Endothelial cell of umbilical vein (primary cell): Measurements from ENCODE around the gene GAS7. TPM values are rescaled to one million over a fixed set of nuclear protein-coding genes. Genes with fewer than 3 reads are reported as not detected.

ENCODE experiments used
- BruUV-seq: library from RNA; stranded (reverse); fragments of 400-500 nt; replicated peaks from 2 replicates; lab custom pipeline; 2021; lab: Mats Ljungman, UMichigan
- CTCF ChIA-PET: fragments of 300-600, 350-600 bp; sonication (Branson Sonifier 250); formaldehyde crosslinking; loops from one replicate; lab custom pipeline; 2021; ENCODE audit warnings: antibody characterized with exemption, inconsistent platforms; lab: Charles Lee
- POLR2A ChIA-PET: fragments of 300-600, 350-600 bp; sonication (Branson Sonifier 250); formaldehyde crosslinking; loops from one replicate; lab custom pipeline; 2021; ENCODE audit warnings: antibody characterized with exemption, inconsistent platforms; lab: Charles Lee
- DNase-seq: peaks from one replicate; pipeline ENCODE4 v3.0.0-alpha.2; 2011; ENCODE audit warnings: low read depth, low spot score
- FAIRE-seq: peaks from 2 replicates; lab custom pipeline; 2011; peaks lifted over from hg19 to GRCh38; lab: Jason Lieb, UNC
- H2AFZ ChIP-seq: 2 replicates; pipeline ENCODE4 v1.6.0; 2012; ENCODE audit warnings: low read depth, low read length, control low read depth, inconsistent platforms
- H3K27ac ChIP-seq: 2 replicates; pipeline ENCODE4 v1.5.1; 2011; ENCODE audit warnings: low read depth, mild to moderate bottlenecking, control low read depth, low read length, moderate library complexity; ENCODE audit not compliant: insufficient read depth
- H3K27me3 ChIP-seq, 2 experiments: 2 replicates each; pipeline versions ENCODE4 v1.6.0 to v1.6.1; 2011; ENCODE audit warnings: low read length in 2 of 2, mixed read lengths in 1 of 2; ENCODE audit not compliant: control insufficient read depth in 2 of 2, insufficient read depth in 2 of 2
- H3K36me3 ChIP-seq, 2 experiments: 2 replicates in 1 of 2; 3 replicates in 1 of 2; pipeline ENCODE4 v1.5.1; 2011; ENCODE audit warnings: low read length in 2 of 2, mild to moderate bottlenecking in 1 of 2, moderate library complexity in 1 of 2; ENCODE audit not compliant: control insufficient read depth in 2 of 2, insufficient read depth in 2 of 2; ENCODE audit errors: extremely low read depth in 1 of 2
- H3K4me1 ChIP-seq: 3 replicates; pipeline ENCODE4 v1.5.1; 2011; ENCODE audit warnings: mild to moderate bottlenecking, low read length; ENCODE audit not compliant: control insufficient read depth, insufficient read depth; ENCODE audit errors: extremely low read depth
- H3K4me2 ChIP-seq: 2 replicates; pipeline ENCODE4 v1.6.1; 2011; ENCODE audit warnings: low read length, control low read depth, mixed read lengths; ENCODE audit not compliant: insufficient read depth
- H3K4me3 ChIP-seq, 3 experiments: fragments of 200-600 bp in 1 of 3; sonication (generic), shearing (Covaris generic) in 1 of 3; replicated peaks in 1 of 3; 2 replicates each; pipeline ENCODE4 v1.5.1; 2011 to 2016; ENCODE audit warnings: control low read depth in 3 of 3, low read length in 3 of 3, mild to moderate bottlenecking in 2 of 3, inconsistent platforms in 1 of 3, low read depth in 1 of 3, moderate library complexity in 1 of 3; ENCODE audit not compliant: insufficient read depth in 1 of 3
- H3K79me2 ChIP-seq: 2 replicates; pipeline ENCODE4 v1.6.0; 2012; ENCODE audit warnings: low read length, inconsistent platforms; ENCODE audit not compliant: control insufficient read depth, insufficient read depth
- H3K9ac ChIP-seq: replicated peaks from 2 replicates; pipeline ENCODE3; 2011; ENCODE audit warnings: low read length, control low read depth; ENCODE audit not compliant: insufficient read depth; ENCODE audit errors: extremely low read depth
- H3K9me1 ChIP-seq: replicated peaks from 3 replicates; pipeline ENCODE4 v1.6.0; 2011; ENCODE audit warnings: mild to moderate bottlenecking, low read length; ENCODE audit not compliant: control insufficient read depth, insufficient read depth; ENCODE audit errors: extremely low read depth
- H3K9me3 ChIP-seq: replicated peaks from 2 replicates; pipeline ENCODE4 v1.5.1; 2012; ENCODE audit warnings: low read length, inconsistent platforms; ENCODE audit not compliant: control insufficient read depth, insufficient read depth
- H4K20me1 ChIP-seq: replicated peaks from 2 replicates; pipeline ENCODE3; 2011; ENCODE audit warnings: mild to moderate bottlenecking, low read length; ENCODE audit not compliant: control insufficient read depth, insufficient read depth; ENCODE audit errors: extremely low read depth
- EZH2 ChIP-seq: IDR thresholded peaks from 2 replicates; pipeline ENCODE4 v1.6.1; 2012; ENCODE audit warnings: borderline replicate concordance, low read depth, mild to moderate bottlenecking, moderate library complexity, low read length, inconsistent platforms; ENCODE audit not compliant: severe bottlenecking
- FOS ChIP-seq: IDR thresholded peaks from 2 replicates; pipeline ENCODE4 v1.6.1; 2011; ENCODE audit warnings: mild to moderate bottlenecking, low read length, moderate library complexity, borderline replicate concordance; ENCODE audit not compliant: insufficient read depth
- GATA2 ChIP-seq: IDR thresholded peaks from 2 replicates; pipeline ENCODE4 v1.7.0; 2011; ENCODE audit warnings: low read depth, mild to moderate bottlenecking, moderate library complexity, mixed read lengths, low read length; ENCODE audit not compliant: insufficient read length, insufficient read depth
- JUN ChIP-seq: IDR thresholded peaks from 2 replicates; pipeline ENCODE4 v1.6.1; 2011; ENCODE audit warnings: borderline replicate concordance, low read depth; ENCODE audit not compliant: insufficient read length, insufficient read depth
- MYC ChIP-seq: IDR thresholded peaks from one replicate; pipeline ENCODE4 v1.6.1; 2011; ENCODE audit warnings: mild to moderate bottlenecking, low read depth, low read length
- POLR2A ChIP-seq: IDR thresholded peaks from 2 replicates; pipeline ENCODE4 v1.6.1; 2012; ENCODE audit warnings: low read depth, mild to moderate bottlenecking, control low read depth, low read length
- POLR2AphosphoS5 ChIP-seq: IDR thresholded peaks from 2 replicates; pipeline ENCODE4 v1.6.1; 2012; ENCODE audit warnings: low read depth, mild to moderate bottlenecking, control low read depth, low read length, moderate library complexity; ENCODE audit not compliant: insufficient read depth
- dilution Hi-C: fragments of 300-500 bp; cut with MboI; formaldehyde crosslinking; loops from one replicate; pipeline ENCODE4 v1.15.0; 2019; ENCODE audit warnings: low sequenced_read_pairs; ENCODE audit not compliant: extremely low pct_ligation_motif_present
- intact Hi-C: fragments of 100-400 bp; cut with micrococcal nuclease; formaldehyde crosslinking; loops from one replicate; pipeline ENCODE4 v1.10.0; 2022
- polyA plus RNA-seq, 4 experiments: library from polyadenylated mRNA; depleted of rRNA in 3 of 4; stranded (reverse) in 3 of 4; unstranded in 1 of 4; fragments of >200 nt; gene quantifications; 2 replicates each; pipeline versions ENCODE4 v1.2.1 to v1.2.3, GENCODE V29; 2011 to 2012; ENCODE audit warnings: missing spikeins in 1 of 4
- total RNA-seq: library from RNA; stranded (reverse); gene quantifications from 2 replicates; pipeline ENCODE4 v1.2.3, GENCODE V29; 2021
- TF ChIP-seq, protein P1 (sequence below): IDR thresholded peaks from 2 replicates; pipeline ENCODE4 v1.6.1; 2011; ENCODE audit not compliant: insufficient read depth, insufficient read length
- TF ChIP-seq, protein P2 (sequence below), 2 donors: IDR thresholded peaks; 1 replicate in 1 of 2; 2 replicates in 1 of 2; pipeline ENCODE4 v1.5.1; 2011; ENCODE audit warnings: low read length in 2 of 2, mild to moderate bottlenecking in 2 of 2, moderate library complexity in 2 of 2, control low read depth in 1 of 2, inconsistent platforms in 1 of 2, low read depth in 1 of 2; ENCODE audit not compliant: insufficient read depth in 1 of 2; ENCODE audit errors: extremely low read depth in 1 of 2

The GAS7 gene
- total and polyA plus RNA-seq, 2 donors (not counting 3 experiments of a cell fraction or from before 2014, with no cell fraction given): not detected

DNA sequence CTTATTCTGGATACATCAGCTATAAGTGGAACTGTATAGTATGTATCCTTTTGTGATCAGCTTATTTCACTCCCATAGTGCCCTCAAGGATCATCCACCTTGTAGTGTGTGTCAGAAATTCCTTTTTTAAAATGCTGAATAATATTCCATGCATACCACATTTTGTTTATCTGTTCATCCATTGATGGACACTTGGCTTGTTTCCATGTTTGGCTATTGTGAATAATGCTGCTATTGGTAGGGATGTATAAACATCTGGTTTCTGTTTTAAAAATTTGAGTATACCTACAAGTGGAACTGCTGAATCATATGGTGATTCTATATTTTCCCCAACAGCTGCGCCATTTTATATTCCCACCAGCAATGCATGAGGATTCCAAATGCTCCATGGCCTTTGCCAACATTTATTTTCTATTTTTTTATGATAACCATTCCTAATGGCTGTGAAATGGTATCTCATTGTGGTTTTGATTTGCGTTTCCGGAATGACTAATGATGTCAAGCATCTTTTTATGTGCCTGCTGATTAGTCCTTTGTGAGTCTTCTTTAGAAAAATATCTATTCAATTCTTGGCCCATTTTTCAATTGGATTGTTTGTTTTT, 304.9 kb downstream of the GAS7 start:
- dilution Hi-C loops: no loop called here
- no peak for FAIRE-seq
- intact Hi-C loops: no loop called here
- H3K27me3 ChIP-seq: no peaks in the 10 kb centered on the region
- no peaks in the 10 kb centered on the region for H3K79me2 ChIP-seq
- DNase-seq: no peak
- no peaks in the 10 kb centered on the region for H3K4me1 ChIP-seq
- H3K4me2 ChIP-seq: no peak overlapping the region
- H3K9me1 ChIP-seq: no peaks in the 10 kb centered on the region
- no peaks in the 10 kb centered on the region for H4K20me1 ChIP-seq
- no TSS peak for BruUV-seq
- peaks cover 10% of the 10 kb centered on the region for H3K9me3 ChIP-seq
- H3K9ac ChIP-seq: no peak overlapping the region
- TF ChIP-seq FOS (no peak), MYC (no peak), POLR2AphosphoS5 (no peak), GATA2 (no peak), EZH2 (no peak), POLR2A (no peak), JUN (no peak)
- TF ChIP-seq, protein P1, sequence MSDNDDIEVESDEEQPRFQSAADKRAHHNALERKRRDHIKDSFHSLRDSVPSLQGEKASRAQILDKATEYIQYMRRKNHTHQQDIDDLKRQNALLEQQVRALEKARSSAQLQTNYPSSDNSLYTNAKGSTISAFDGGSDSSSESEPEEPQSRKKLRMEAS: no peak
- TF ChIP-seq, protein P2, sequence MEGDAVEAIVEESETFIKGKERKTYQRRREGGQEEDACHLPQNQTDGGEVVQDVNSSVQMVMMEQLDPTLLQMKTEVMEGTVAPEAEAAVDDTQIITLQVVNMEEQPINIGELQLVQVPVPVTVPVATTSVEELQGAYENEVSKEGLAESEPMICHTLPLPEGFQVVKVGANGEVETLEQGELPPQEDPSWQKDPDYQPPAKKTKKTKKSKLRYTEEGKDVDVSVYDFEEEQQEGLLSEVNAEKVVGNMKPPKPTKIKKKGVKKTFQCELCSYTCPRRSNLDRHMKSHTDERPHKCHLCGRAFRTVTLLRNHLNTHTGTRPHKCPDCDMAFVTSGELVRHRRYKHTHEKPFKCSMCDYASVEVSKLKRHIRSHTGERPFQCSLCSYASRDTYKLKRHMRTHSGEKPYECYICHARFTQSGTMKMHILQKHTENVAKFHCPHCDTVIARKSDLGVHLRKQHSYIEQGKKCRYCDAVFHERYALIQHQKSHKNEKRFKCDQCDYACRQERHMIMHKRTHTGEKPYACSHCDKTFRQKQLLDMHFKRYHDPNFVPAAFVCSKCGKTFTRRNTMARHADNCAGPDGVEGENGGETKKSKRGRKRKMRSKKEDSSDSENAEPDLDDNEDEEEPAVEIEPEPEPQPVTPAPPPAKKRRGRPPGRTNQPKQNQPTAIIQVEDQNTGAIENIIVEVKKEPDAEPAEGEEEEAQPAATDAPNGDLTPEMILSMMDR (IDR thresholded peaks at IDR 0.05; ENCODE audit: extremely low read depth in 1 of 2, insufficient read depth in 1 of 2, low read depth in 1 of 2, low read length in 2 of 2): no peak
- no peak overlapping the region for H3K27ac ChIP-seq
- H3K36me3 ChIP-seq: no peaks in the 10 kb centered on the region
- ChIA-PET POLR2A (no interaction called here), CTCF (no interaction called here)
- no peak overlapping the region for H2AFZ ChIP-seq
- H3K4me3 ChIP-seq: no peak overlapping the region
